Stimulated activated CD4-positive, alpha-beta T cell treated with anti-CD3 and anti-CD28 coated beads, Interleukin-2, amount 100 ng/mL, for 4 hours (primary cell): Measurements from ENCODE around the gene CACNA1F.
A peak's percentile ranks its signal among the peaks of the same experiment; 100 is the strongest.

Experiments used
- DNase-seq: peaks from one replicate; pipeline ENCODE4 v3.0.0-alpha.2; 2020; ENCODE audit warnings: low read depth

The CACNA1F gene

DNA sequence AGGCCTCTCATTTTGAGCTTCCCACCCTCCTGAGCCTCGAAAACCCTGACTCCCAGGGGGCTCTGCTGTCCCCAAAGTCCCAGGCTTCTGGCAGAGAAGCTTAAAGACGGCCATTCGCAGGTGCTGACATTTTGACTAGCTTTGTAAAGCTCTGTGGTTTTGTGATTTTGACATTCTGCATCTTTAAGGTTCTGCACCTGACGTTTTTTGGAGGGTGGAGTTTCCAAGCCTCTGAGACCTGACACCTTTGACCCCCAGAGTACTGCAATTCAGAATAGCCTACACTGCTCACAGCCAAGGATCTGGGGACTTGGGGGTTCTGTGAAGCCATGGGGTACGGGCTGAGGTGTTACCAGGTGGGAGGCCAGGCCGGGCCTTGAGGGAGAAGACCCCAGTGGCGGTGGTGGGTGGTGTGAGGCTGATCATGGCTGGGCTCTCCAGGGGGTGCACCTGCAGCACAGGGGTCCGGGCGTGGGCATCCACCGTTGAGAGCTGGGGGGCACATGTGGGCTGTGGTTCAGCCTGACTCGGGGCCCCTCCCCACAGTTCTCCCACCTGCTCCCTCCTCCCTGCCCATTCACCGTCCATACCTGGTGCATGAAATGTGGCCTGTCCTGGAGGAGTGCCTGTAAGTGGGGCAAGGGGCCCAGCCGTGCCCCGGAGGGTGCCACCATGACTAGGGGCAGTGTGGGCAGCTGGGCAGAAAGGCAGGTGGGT lies 24.1 kb upstream of the CACNA1F start:
- no peak for DNase-seq

DNA sequence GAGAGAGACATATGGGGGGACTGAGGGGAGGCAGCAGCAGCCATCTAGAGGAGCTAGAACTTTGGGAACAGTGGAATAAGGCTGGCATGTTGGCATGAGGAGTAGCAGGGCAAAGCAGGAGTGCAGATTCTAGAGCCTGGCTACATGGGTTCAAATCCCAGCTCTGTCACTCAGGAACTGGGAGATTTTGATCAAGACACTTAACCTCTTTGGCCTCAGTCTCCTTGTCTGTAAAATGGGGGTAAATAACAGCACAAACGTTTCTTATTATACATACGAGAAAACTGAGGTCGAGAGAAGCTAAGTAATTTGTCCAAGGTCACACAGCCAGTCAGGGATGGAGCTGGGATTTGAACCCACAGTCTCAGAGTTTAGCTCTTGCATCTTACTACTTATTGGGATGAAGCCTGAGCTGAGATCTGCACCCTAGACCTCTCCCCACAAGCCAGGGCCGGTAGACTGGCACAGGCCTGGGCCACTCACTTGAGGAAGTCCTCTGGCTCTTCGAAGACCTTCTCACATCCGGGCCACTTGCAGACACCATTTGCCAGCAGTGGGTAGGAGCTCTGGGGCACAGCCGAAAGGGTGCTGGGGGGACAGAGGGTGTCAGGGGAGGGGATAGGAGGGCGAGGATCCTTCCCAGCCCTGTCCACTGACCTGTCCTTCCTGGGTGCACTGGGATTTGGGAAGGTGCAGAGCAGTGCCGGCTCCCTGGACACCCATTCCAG lies 23.3 kb upstream of the CACNA1F start:
- no peak for DNase-seq

DNA sequence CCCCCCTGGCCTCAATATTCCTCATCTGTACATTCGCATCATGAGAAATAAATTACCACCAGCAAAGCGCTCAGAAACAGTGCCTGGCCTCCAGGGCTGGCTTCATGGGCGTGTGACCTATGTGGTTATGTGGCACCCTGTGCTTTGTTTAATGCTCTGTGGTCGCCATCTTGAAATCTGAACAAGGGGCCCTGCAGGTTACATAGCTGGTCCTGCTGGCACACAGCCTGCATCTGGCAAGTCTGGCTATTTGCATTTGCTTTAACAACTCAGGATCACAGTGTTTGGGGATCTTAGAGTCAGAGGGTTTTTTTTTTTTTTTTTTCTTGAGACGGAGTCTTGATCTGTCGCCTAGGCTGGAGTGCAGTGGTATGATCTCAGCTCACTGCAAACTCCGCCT lies 21.5 kb upstream of the CACNA1F start:
- DNase-seq, result no peak

DNA sequence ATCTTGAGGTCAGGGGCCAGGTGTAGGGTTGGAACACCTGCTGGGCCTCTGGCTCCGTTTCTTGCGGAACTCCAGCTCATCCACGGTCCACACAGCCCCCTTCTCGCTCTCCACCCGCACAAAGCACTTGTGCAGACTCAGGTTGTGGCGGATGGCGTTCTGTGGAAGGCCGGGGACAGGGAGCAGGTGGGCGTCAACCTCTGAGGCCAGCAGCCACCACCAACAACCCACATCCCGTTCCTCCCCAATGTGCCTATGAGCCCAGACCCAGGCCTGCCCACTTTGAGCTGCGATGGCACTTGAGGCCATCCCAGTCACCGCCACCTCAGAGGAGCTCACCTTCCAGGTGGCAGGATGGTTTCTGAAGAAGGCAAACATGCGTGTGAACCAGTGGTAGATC lies 18.2 kb upstream of the CACNA1F start:
- no peak for DNase-seq

DNA sequence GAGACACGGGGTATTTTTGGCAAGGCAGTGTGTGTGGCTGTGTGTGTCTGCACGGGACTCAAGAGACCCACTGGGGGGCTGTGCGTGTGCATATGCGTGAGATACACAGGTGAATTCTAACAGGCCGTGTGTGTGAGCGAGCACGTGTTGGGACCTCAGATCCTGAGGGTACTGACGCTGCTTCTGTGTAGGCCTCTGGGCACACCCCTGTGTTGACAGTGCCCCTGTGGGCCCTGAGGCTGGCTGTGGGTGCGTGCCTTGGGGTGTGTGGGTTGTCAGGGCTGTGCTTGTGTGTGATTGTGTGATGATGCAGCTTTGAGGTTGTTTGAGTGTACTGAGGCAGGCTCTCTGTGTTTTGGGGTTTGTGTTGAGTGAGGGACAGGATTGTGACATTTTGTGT lies 17.4 kb upstream of the CACNA1F start:
- DNase-seq, result no peak

DNA sequence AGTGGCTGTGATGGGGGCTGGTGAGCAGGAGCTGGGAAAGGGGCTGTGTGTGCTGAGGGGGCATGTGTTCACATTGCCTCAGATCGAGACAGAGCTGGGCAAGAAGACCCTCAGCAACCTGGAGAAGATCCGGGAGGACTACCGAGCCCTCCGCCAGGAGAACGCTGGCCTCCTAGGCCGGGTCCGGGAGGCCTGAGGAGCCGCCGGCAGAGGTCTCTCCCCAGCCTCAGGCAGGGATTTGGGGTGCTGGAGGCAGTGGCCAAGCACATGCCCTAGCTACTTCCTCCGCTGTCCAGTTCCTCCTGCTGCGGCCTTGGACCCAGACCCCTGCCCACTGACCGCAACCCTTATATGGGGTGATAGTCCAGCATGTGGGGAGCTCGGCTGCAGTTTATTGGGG lies 16.9 kb upstream of the CACNA1F start:
- no peak for DNase-seq

DNA sequence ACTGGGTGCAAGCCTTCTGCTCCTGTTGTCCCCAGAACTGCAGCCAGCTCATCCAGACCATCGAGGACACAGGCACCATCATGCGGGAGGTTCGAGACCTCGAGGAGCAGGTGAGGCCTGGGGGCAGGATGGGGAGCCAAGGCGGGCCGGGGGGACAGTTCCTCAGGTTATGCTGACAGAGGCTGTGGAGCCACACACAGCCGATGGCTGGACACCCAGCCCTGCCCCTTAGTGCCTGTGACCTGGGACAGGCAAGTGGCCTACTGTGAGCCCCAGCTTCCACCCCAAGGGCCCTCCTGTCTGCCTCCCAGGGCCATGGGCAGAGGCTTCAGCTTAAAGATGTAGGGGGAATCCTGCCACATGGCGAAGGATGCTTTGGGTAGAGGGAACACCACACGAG lies 16.5 kb upstream of the CACNA1F start:
- no peak for DNase-seq

DNA sequence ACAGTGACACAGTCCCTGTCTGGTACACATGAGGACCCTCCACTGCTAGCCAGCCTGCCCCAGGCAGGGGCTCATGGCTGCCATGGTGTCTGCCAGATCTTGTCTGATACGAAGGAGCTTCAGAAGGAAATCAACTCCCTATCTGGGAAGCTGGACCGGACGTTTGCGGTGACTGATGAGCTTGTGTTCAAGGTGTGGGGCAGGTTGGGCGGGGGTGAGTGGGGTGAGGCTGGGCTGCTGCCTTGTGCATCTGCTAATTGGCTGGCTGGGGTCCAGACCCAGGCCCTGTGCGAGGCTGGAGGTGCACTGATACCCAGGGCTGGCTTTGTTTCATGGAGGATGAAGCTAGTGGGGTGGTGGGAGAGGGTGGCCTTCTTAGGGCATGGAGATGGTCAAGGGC lies 15.9 kb upstream of the CACNA1F start:
- DNase-seq, result no peak

DNA sequence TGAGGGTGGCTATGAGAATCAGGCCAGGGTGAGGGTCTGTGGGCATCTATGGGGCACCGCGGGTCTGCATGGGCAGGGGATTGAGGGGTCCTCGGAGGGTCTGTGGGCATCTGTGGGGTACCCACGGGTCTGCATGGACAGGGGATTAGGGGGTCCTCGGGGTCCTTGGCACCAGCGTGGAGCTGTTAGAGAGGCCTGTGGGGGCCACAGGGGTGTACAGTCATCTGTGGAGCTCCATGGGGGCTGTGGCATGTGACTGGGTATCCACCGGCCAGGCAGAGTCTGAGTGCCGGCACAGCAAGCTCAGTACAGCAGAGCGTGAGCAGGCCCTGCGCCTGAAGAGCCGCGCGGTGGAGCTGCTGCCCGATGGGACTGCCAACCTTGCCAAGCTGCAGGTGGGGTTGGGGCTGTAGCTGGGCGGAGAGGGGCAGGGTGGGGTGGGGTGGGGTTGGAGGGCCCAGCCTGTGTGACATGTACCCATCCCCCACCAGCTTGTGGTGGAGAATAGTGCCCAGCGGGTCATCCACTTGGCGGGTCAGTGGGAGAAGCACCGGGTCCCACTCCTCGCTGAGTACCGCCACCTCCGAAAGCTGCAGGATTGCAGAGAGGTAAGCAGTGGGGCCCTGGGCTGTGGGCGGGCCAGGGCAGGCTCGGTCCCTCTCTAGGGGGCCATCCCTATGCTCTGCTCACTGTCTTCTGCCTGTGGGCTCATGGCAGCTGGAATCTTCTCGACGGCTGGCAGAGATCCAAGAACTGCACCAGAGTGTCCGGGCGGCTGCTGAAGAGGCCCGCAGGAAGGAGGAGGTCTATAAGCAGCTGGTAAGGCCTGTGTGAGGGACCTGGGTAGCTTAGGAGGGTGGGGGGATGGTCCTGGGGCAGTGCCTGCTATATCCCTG lies 15.0 kb upstream of the CACNA1F start:
- no peak for DNase-seq

DNA sequence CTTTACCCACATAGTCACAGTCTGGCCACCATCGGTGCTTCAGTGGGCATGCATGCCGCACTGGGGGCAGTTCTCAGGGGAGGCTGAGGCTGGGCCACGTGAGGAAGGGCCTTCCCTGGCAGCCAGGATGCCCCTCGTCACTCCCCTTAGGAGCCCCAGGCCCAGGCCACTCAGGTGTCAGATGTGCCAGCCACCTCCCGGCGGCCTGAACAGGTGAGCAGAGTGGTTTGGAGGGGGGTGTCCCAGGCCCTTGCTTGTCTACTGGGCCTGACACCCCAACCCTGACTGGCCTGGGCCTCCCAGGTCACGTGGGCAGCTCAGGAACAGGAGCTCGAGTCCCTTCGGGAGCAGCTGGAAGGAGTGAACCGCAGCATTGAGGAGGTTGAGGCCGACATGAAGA lies 14.2 kb upstream of the CACNA1F start:
- DNase-seq, result no peak

DNA sequence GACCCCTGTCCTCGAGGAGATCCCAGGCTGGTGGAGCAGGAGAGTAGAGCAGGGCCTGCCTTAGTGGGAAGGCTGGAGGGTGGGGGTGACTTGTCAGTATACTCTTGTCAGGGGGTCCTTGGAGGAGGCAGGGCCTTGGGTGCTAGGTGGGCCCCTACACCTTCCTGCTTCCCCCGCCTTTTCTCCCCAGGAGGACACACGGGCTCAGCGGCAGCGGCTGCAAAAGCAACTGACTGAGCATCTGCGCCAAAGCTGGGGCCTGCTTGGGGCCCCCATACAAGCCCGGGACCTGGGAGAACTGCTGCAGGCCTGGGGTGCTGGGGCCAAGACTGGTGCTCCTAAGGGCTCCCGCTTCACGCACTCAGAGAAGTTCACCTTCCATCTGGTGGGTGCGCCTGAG lies 13.4 kb upstream of the CACNA1F start:
- DNase-seq, result no peak

DNA sequence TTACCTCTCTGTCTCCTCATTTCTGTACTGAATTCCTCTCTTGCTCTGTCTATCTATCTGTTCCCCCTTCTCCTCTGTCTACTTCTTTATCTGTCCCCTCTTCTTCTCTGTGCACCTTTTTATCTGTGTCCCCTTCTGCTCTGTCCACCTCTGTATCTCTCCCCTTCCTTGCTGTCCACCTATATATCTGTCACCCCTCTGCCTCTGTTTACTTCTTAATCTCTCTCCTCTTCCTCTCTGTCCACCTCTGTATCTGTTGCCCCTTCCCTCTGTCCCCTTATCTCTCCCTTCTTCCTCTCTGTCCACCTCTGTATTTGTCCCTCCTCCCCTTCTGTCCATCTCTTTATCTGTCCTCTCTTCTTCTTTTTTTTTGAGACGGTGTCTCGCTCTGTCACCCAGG lies 11.1 kb upstream of the CACNA1F start:
- DNase-seq, result no peak

DNA sequence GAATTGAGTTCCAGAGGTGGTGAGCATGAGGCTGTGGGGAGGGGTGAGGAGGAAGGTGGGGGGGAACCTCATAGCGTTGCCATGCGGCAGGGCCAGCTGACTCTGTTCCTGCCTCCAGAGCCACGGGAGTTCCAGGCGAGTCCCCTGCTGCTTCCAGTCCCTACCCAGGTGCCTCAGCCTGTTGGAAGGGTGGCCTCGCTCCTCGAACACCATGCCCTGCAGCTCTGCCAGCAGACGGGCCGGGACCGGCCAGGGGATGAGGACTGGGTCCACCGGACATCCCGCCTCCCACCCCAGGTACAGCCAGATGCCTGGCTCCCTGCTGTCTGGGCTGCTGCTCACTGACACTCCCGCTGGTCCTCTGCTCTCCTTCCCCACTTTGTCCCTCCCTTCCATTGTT lies 10.0 kb upstream of the CACNA1F start:
- no peak for DNase-seq

DNA sequence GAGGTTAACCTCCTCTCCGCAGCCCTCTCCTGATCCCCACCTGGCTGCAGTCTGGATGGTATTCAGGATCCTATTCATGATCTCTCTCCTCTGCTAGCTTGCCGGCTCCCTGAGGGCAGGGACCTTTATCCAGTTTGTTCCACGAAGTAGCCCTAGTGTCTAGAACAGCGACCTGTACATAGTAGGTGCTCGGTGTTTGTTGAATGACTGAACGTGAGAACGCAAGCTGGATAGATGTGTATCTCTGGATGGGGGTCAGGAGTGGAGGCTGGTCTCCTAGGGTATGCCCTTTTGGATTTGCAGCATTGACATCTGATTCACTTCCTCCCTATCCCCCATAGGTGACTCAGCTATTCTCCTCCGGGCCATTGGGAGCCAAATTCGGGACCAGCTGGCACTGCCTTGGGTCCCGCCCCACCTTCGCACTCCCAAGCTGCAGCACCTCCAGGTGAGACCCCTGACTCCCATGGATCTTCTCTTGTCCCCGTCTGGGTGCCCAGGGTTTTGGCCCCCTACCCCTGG lies 9.5 kb upstream of the CACNA1F start:
- DNase-seq, result no peak

DNA sequence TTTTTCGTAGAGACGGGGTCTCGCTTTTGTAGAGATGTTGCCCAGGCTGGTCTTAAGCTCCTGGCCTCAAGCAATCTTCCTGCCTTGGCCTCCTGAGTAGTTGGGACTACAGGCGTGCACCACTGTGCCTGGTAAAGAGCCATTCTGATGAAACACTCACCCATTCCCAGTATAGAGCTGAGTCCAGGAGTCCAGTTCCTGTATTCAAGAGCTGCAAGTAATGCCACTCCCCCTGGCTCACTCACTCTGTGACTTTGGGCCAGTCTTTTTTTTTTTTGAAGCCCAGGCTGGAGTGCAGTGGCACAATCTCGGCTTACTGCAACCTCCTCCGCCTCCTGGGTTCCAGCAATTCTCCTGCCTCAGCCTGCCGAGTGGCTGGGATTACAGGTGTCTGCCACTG lies 5.6 kb upstream of the CACNA1F start:
- DNase-seq, result no peak

DNA sequence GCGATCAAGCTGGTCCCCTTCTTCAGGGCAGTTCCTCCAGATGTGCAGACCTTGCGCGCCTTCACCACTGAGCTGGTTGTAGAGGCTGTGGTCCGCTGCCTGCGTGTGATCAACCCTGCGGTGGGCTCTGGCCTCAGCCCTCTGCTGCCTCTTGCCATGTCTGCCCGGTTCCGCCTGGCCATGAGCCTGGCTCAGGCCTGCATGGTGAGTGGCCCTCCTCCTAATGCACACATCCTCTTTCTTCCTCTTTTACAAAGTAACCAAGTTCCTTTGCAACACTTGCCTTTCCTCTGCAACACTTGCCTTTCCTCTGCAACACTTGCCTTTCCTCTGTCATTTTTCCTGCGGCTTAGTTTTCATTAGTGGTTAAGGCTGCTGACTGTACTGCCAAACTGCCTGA lies 3.9 kb upstream of the CACNA1F start:
- DNase-seq, result no peak

DNA sequence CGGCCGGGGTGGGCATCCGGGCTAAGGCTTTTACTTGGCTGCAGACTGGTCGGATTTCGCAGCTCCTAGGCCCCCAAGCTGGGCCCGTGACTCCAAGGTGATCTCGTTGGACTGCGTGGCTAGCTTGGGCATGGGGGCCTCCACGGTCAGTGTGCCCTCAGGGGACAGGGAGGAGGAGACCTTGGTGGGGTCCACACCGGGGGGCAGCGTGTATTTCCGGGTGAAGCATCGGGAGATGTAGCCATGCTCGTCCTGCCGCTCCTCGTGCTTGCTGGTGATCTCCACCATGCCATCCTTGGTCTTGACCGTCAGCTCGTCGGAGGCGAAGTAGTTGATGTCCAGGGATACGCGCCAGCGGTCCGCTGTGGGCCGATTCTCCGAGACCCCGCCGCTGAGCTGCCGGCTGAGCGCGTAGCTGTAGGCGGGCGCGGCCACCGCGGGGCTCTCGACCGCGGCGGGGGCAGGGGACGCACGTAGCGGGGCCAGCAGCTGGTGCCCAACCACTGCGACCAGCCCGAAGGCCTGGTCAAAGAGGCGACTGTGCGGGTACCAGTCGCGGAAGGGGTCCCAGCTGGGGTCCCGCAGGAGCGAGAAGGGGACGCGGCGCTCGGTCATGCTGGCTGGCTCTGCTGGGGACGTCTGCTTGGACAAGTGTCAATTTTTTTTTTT lies 881 bp upstream of the CACNA1F start:
- no peak for DNase-seq

DNA sequence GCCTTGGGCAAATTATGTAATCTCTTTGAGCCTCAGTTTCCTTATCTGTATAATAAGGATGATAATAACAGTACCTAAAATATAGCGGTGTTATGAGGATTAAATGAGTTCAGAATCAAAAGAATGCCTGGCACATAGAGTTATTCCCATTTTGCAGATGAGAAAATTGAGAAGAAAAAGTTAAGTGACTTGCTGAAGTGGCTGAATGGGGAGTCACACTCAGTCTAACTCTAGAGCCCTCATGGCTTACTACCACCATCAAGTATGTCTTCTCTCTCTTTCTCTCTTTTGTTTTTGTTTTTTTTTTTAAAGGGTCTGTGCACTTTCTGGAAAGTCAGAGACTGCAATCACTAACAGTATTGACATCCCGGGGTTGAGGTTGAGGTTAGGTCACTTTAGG lies 615 bp downstream of the CACNA1F start:
- no peak for DNase-seq

DNA sequence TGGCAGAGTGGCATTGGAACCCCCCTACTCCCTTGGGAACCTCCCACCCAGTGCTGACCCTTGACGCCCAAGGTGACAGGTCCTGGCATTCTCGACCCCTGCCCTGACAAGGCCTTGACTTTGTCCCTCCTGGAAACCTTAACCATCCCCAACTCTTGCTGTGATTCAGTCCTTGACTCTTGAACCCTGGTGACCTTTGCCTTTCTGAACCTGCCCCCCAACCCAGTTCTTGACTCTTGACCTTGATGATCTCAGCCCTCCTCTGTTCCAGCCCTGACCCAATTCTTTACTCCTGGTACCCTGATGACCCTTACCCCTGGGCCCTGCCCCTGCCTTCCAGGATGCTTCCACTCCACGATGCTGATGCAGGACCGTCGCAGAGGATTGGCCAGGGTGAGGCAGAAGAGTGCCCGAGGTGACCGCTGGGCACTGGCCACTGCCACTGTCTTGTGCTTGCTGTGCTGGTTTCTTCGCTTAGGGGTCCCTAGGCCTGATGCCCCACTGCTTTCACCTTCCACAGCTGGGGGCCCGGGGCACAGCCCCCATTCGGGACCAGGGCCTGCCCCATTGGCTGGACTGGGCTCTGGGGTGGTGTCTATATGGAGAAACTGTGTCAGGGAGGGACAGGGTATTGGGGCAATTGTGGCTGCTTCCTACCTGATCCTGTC lies 1.7 kb downstream of the CACNA1F start:
- no peak for DNase-seq

DNA sequence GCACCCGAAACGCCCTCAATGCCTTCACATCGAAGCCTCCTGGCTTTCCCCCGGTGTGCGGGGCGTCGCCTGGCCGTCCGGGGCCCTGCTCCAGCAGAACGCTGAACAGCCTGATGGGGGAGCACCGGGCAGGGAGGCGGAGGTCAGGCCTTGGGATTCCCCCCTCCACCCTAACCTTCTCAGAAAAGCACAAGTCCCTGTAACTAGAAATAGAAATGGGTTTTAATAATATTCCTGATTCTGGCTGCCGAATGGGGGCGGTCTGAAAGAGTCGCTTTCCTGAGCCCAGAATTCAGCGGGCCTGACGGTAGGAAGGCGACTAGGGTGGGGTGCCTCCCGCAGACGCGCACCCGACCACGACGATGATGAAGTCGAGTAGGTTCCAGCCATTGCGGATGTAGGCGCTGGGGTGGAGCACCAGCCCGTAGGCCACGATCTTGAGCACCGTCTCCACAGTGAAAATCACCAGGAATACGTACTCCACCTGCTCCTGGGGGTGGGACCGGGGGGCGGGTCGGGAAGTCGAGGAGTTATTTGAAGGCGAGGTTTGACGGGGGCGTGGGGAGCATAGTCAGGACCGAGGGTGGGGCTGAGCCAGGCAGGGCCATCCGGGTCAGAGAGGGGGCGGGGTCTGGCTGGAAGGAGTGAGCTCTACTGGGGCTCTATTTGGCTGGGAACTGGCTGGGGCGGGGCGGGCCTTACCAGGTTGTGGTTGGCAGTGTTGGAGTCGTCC lies 2.5 kb downstream of the CACNA1F start:
- peak; percentile 21 for DNase-seq

DNA sequence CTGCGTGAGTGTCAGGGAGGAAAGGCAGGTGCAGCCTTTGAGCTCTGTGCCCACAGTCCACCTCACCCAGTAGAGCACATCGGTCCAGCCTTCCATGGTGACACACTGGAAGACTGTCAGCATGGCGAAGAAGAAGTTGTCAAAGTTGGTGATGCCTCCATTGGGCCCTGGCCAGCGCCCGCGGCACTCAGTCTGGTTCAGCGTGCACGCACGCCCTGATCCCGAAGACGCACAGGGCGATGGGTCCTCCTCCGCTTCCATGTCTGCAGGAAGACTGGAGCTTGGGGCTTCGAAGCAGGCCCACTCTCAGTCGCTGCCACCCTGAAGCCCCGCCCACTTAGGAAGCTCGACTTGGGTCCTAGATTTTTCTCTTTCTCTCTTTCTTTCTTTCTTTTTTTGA lies 5.0 kb downstream of the CACNA1F start:
- no peak for DNase-seq
